NCI-H82 treated with DMSO at 0.1 percent for 48 hours (cell line): ENCODE measurements around the gene SPESP1.
A peak's percentile ranks its signal among the peaks of the same experiment; 100 is the strongest.
"Not testable (repeated sequence)": the region's sequence is repeated elsewhere in the genome, so short reads cannot be mapped to it uniquely, and the experiment has no call there.

Source experiments
- DNase-seq: peaks from one replicate; lab custom pipeline; 2025; ENCODE audit not compliant: unreplicated experiment; lab: John Stamatoyannopoulos, UW

SPESP1 gene

GRCh38 chr15:68962465-68962864 lies 32.1 kb downstream of the SPESP1 start:
- DNase-seq = no peak

GRCh38 chr15:68963719-68964118 lies 33.4 kb downstream of the SPESP1 start:
- not testable (repeated sequence) for DNase-seq

- no peak for DNase-seq
Measured at GRCh38 chr15:68966996-68967395, 36.7 kb downstream of the SPESP1 start.

GRCh38 chr15:68967948-68968347 lies 37.6 kb downstream of the SPESP1 start:
- no peak for DNase-seq

- DNase-seq = no peak
Measured at GRCh38 chr15:68969298-68969697, 39.0 kb downstream of the SPESP1 start.

- no peak for DNase-seq
Measured at GRCh38 chr15:68972201-68973065, 42.1 kb downstream of the SPESP1 start.

GRCh38 chr15:68975651-68976160 lies 45.4 kb downstream of the SPESP1 start:
- DNase-seq = not testable (repeated sequence)

GRCh38 chr15:68977426-68977825 lies 47.1 kb downstream of the SPESP1 start:
- DNase-seq = not testable (repeated sequence)

- no peak for DNase-seq
Measured at GRCh38 chr15:68979006-68979405, 48.7 kb downstream of the SPESP1 start.

- no peak for DNase-seq
Measured at GRCh38 chr15:68979816-68980215, 49.5 kb downstream of the SPESP1 start.

- no peak for DNase-seq
Measured at GRCh38 chr15:68980786-68981185, 50.5 kb downstream of the SPESP1 start.

GRCh38 chr15:68981941-68982340 lies 51.6 kb downstream of the SPESP1 start:
- DNase-seq = peak; percentile 77

GRCh38 chr15:68982976-68983563 lies 52.7 kb downstream of the SPESP1 start:
- peak; percentile 56 for DNase-seq

- DNase-seq = no peak
Measured at GRCh38 chr15:68983961-68984481, 53.7 kb downstream of the SPESP1 start.

- no peak for DNase-seq
Measured at GRCh38 chr15:68984586-68984985, 54.3 kb downstream of the SPESP1 start.

GRCh38 chr15:68985361-68985891 lies 55.1 kb downstream of the SPESP1 start:
- no peak for DNase-seq

GRCh38 chr15:68986322-68986721 lies 56.0 kb downstream of the SPESP1 start:
- no peak for DNase-seq

GRCh38 chr15:68987120-68987519 lies 56.8 kb downstream of the SPESP1 start:
- DNase-seq = no peak

- DNase-seq = no peak
Measured at GRCh38 chr15:68987676-68988075, 57.4 kb downstream of the SPESP1 start.

- DNase-seq = no peak
Measured at GRCh38 chr15:68989541-68990230, 59.4 kb downstream of the SPESP1 start.
